DMS153 treated with DMSO at 0.1 percent for 48 hours (cell line): ENCODE measurements around the gene HSPD1.

Experiments used
- DNase-seq: peaks from one replicate; lab custom pipeline; 2025; ENCODE audit not compliant: unreplicated experiment; lab: John Stamatoyannopoulos, UW

HSPD1 gene

DNA sequence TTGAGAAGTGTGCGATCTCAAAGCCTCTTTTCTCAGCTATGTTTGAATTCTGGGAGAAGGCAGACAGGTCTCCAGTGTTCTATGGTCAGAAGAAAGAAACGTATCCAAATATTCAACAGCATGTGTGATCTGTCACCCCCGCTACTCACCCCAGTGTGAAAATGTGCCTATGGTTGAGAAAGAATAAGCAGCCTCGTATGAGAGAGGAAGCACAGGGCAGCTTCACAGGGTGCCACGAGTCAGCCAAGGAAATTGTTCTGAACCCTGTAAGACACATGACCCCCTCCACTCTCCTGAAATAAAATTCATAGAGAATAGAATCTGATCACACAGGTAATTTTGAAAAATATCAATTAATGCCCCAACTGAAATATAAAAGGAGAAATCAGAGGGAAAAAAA is 56.8 kb downstream of the HSPD1 start:
- no peak for DNase-seq

DNA sequence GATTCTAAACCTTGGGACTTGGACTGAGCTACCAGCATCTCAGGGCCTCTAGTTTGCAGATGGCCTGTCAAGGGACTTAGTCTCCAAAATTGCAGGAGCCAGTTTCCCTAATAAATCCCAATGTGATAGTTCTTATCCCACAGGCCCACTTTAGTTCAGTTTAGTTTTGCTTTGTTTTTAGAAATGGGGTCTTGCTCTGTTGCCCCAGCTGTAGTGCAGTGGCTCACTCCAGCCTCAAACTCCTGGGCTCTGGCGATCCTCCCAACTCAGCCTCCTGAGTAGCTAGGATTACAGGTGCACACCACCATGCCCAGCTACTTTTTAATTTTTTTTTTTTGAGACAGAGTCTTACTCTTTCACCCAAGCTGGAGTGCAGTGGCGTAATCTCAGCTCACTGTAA is 62.3 kb downstream of the HSPD1 start:
- no peak for DNase-seq
